Caco-2 (cell line): ENCODE results near the gene ESRRB. TPM values are rescaled to one million over a fixed set of nuclear protein-coding genes. Genes with fewer than 3 reads are reported as not detected.

Experiments used
- BruUV-seq: library from RNA; stranded (reverse); fragments of 400-500 nt; replicated peaks from 2 replicates; lab custom pipeline; 2021; lab: Mats Ljungman, UMichigan
- CTCF ChIA-PET: fragments of 300-600 bp; sonication (Branson Sonifier 250); formaldehyde crosslinking; loops from one replicate; lab custom pipeline; 2022; ENCODE audit warnings: antibody characterized with exemption; lab: Charles Lee
- POLR2A ChIA-PET: fragments of 300-600 bp; sonication (Branson Sonifier 250); formaldehyde crosslinking; loops from one replicate; lab custom pipeline; 2022; ENCODE audit warnings: antibody characterized with exemption; lab: Charles Lee
- DNase-seq, 2 experiments: peaks; one replicate each; pipeline versions ENCODE4 v3.0.0 to v3.0.0-alpha.2; 2020 to 2022
- H3K27me3 ChIP-seq: replicated peaks from 2 replicates; pipeline ENCODE4 v1.6.0; 2011; ENCODE audit warnings: low read length; ENCODE audit not compliant: control insufficient read depth, insufficient read depth
- H3K36me3 ChIP-seq: 2 replicates; pipeline ENCODE4 v1.5.1; 2011; ENCODE audit warnings: low read length; ENCODE audit not compliant: control insufficient read depth, insufficient read depth
- H3K4me1 ChIP-seq: fragments of 250-450 bp; sonication (Bioruptor Pico); 2 replicates; pipeline ENCODE4 v1.5.1; 2020; ENCODE audit warnings: mild to moderate bottlenecking
- H3K4me3 ChIP-seq: 2 replicates; pipeline ENCODE4 v1.5.1; 2011; ENCODE audit warnings: low read depth, mild to moderate bottlenecking, control low read depth, low read length
- H3K9me3 ChIP-seq: fragments of 250-450 bp; sonication (Bioruptor Pico); 2 replicates; pipeline ENCODE4 v1.5.1; 2020; ENCODE audit warnings: mild to moderate bottlenecking, moderate library complexity
- H3K27ac Mint-ChIP-seq: one replicate; pipeline ENCODE4 v1.8.0; 2022; ENCODE audit warnings: mixed read lengths; ENCODE audit not compliant: unreplicated experiment
- H3K27me3 Mint-ChIP-seq: one replicate; pipeline ENCODE4 v1.8.0; 2022; ENCODE audit warnings: mixed read lengths; ENCODE audit not compliant: insufficient read depth, unreplicated experiment
- H3K36me3 Mint-ChIP-seq: one replicate; pipeline ENCODE4 v1.8.0; 2022; ENCODE audit warnings: mild to moderate bottlenecking, mixed read lengths; ENCODE audit not compliant: insufficient read depth, unreplicated experiment
- H3K4me1 Mint-ChIP-seq: one replicate; pipeline ENCODE4 v1.8.0; 2022; ENCODE audit warnings: low read depth, mixed read lengths; ENCODE audit not compliant: unreplicated experiment
- H3K4me3 Mint-ChIP-seq: one replicate; pipeline ENCODE4 v1.8.0; 2022; ENCODE audit warnings: mild to moderate bottlenecking, moderate library complexity, mixed read lengths; ENCODE audit not compliant: unreplicated experiment
- H3K9me3 Mint-ChIP-seq: one replicate; pipeline ENCODE4 v1.8.0; 2022; ENCODE audit warnings: mixed read lengths; ENCODE audit not compliant: unreplicated experiment
- CTCF ChIP-seq, 2 experiments: fragments of 200-600 bp in 1 of 2; IDR thresholded peaks; 1 replicate in 1 of 2; 2 replicates in 1 of 2; pipeline versions ENCODE4 v1.5.1 to v1.8.0; 2011 to 2022; ENCODE audit warnings: antibody characterized with exemption in 1 of 2, control low read depth in 1 of 2, inconsistent platforms in 1 of 2, low read depth in 1 of 2, low read length in 1 of 2, mild to moderate bottlenecking in 1 of 2, moderate library complexity in 1 of 2; ENCODE audit not compliant: insufficient read depth in 1 of 2, severe bottlenecking in 1 of 2, unreplicated experiment in 1 of 2
- intact Hi-C: fragments of 100-400 bp; cut with micrococcal nuclease; formaldehyde crosslinking; loops from one replicate; pipeline ENCODE4 v1.10.0; 2022; ENCODE audit not compliant: unreplicated experiment
- total RNA-seq: library from RNA; stranded (reverse); gene quantifications from 2 replicates; pipeline ENCODE4 v1.2.3, GENCODE V29; 2022

ESRRB gene
- total RNA-seq, 1 experiment from 2014 or later, result not detected

- no peak for DNase-seq
- no peaks in the 10 kb centered on the region for H3K36me3 Mint-ChIP-seq
- intact Hi-C loops, result no loop called here
- H3K4me1 ChIP-seq, result no peaks in the 10 kb centered on the region
- no peak overlapping the region for H3K27ac Mint-ChIP-seq
- peaks cover 3% of the 10 kb centered on the region for H3K27me3 Mint-ChIP-seq
- H3K4me1 Mint-ChIP-seq, result no peaks in the 10 kb centered on the region
- no peak overlapping the region for H3K4me3 Mint-ChIP-seq
- H3K9me3 Mint-ChIP-seq, result no peaks in the 10 kb centered on the region
- H3K9me3 ChIP-seq, result no peaks in the 10 kb centered on the region
- no TSS peak for BruUV-seq
- TF ChIP-seq CTCF (IDR thresholded peaks at IDR 0.05; ENCODE audit: insufficient read depth in 1 of 2, low read depth in 1 of 2, low read length in 1 of 2, severe bottlenecking in 1 of 2, unreplicated experiment in 1 of 2), result no peak
- POLR2A ChIA-PET, result no interaction called here
- no peak overlapping the region for H3K4me3 ChIP-seq
- H3K27me3 ChIP-seq, result no peaks in the 10 kb centered on the region
- no peaks in the 10 kb centered on the region for H3K36me3 ChIP-seq
- CTCF ChIA-PET, result interaction anchor here (0.7 kb wide), 1 partner anchor 141 kb away, joined by 3 read pairs; no protein-coding TSS in a partner anchor
These were observed 87.2 kb downstream of the ESRRB start for GRCh38 chr14:76463105-76463504.

- Mint-ChIP-seq H3K27ac (no peak overlapping the region), H3K4me3 (no peak overlapping the region), H3K9me3 (no peaks in the 10 kb centered on the region), H3K4me1 (no peaks in the 10 kb centered on the region), H3K36me3 (no peaks in the 10 kb centered on the region), H3K27me3 (peaks cover 7% of the 10 kb centered on the region)
- H3K27me3 ChIP-seq, result no peaks in the 10 kb centered on the region
- H3K9me3 ChIP-seq, result no peaks in the 10 kb centered on the region
- TF ChIP-seq CTCF (IDR thresholded peaks at IDR 0.05; ENCODE audit: insufficient read depth in 1 of 2, low read depth in 1 of 2, low read length in 1 of 2, severe bottlenecking in 1 of 2, unreplicated experiment in 1 of 2), result no peak
- H3K4me3 ChIP-seq, result no peak overlapping the region
- BruUV-seq, result no TSS peak
- DNase-seq, result no peak
- H3K36me3 ChIP-seq, result no peaks in the 10 kb centered on the region
- no peaks in the 10 kb centered on the region for H3K4me1 ChIP-seq
- ChIA-PET POLR2A (no interaction called here), CTCF (no interaction called here)
- intact Hi-C loops, result no loop called here
These were observed 88.9 kb downstream of the ESRRB start for GRCh38 chr14:76464856-76465255.

GRCh38 chr14:76465664-76466063, 89.7 kb downstream of the ESRRB start:
- TF ChIP-seq CTCF (IDR thresholded peaks at IDR 0.05; ENCODE audit: insufficient read depth in 1 of 2, low read depth in 1 of 2, low read length in 1 of 2, severe bottlenecking in 1 of 2, unreplicated experiment in 1 of 2), result no peak
- Mint-ChIP-seq H3K9me3 (no peaks in the 10 kb centered on the region), H3K4me3 (no peak overlapping the region), H3K4me1 (no peaks in the 10 kb centered on the region), H3K27me3 (peaks cover 7% of the 10 kb centered on the region), H3K27ac (no peak overlapping the region), H3K36me3 (no peaks in the 10 kb centered on the region)
- H3K27me3 ChIP-seq, result no peaks in the 10 kb centered on the region
- DNase-seq, result no peak
- POLR2A ChIA-PET, result no interaction called here
- no TSS peak for BruUV-seq
- H3K4me3 ChIP-seq, result no peak overlapping the region
- intact Hi-C loops, result no loop called here
- no peaks in the 10 kb centered on the region for H3K4me1 ChIP-seq
- H3K9me3 ChIP-seq, result no peaks in the 10 kb centered on the region
- H3K36me3 ChIP-seq, result no peaks in the 10 kb centered on the region
- CTCF ChIA-PET, result no interaction called here
